H9 (cell line): ENCODE data around the gene KRT84. TPM values are rescaled to one million over a fixed set of nuclear protein-coding genes. Genes with fewer than 3 reads are reported as not detected.

Experiments used
- DNase-seq: peaks from one replicate; pipeline ENCODE4 v3.0.0-alpha.2; 2017
- H2AFZ ChIP-seq: one replicate; pipeline ENCODE4 v1.6.1; 2013; ENCODE audit warnings: mild to moderate bottlenecking, low read length, control low read depth, moderate library complexity
- H2AK5ac ChIP-seq: 2 replicates; pipeline ENCODE4 v1.6.1; 2013; ENCODE audit warnings: low read length, control low read depth, mixed read lengths; ENCODE audit not compliant: insufficient read length
- H2BK120ac ChIP-seq: one replicate; pipeline ENCODE4 v1.6.1; 2013; ENCODE audit warnings: low read depth, mild to moderate bottlenecking, low read length, control low read depth, inconsistent platforms; ENCODE audit not compliant: poor library complexity, severe bottlenecking
- H2BK12ac ChIP-seq: 2 replicates; pipeline ENCODE4 v1.6.1; 2013; ENCODE audit warnings: low read length, control low read depth, mixed read lengths, low read depth; ENCODE audit not compliant: insufficient read length
- H2BK15ac ChIP-seq: 2 replicates; pipeline ENCODE4 v1.6.1; 2013; ENCODE audit warnings: low read depth, low read length, control low read depth
- H2BK20ac ChIP-seq: one replicate; pipeline ENCODE4 v1.6.1; 2013; ENCODE audit warnings: low read depth, mild to moderate bottlenecking, low read length, control low read depth, inconsistent platforms; ENCODE audit not compliant: poor library complexity, severe bottlenecking
- H2BK5ac ChIP-seq: 2 replicates; pipeline ENCODE4 v1.6.1; 2013; ENCODE audit warnings: low read length, control low read depth, mixed read lengths; ENCODE audit not compliant: insufficient read length
- H3K14ac ChIP-seq: 2 replicates; pipeline ENCODE4 v1.6.1; 2013; ENCODE audit warnings: low read length, control low read depth; ENCODE audit not compliant: insufficient read depth
- H3K18ac ChIP-seq: 2 replicates; pipeline ENCODE4 v1.6.1; 2013; ENCODE audit warnings: low read depth, mild to moderate bottlenecking, mixed read lengths, low read length, control low read depth; ENCODE audit not compliant: insufficient read length
- H3K23ac ChIP-seq: 2 replicates; pipeline ENCODE4 v1.6.1; 2013; ENCODE audit warnings: low read length, control low read depth, mixed read lengths, low read depth; ENCODE audit not compliant: insufficient read length
- H3K23me2 ChIP-seq: 2 replicates; pipeline ENCODE4 v1.6.1; 2013; ENCODE audit warnings: low read depth, mild to moderate bottlenecking, mixed read lengths, low read length, control low read depth; ENCODE audit not compliant: insufficient read length, poor library complexity, severe bottlenecking
- H3K27ac ChIP-seq: 2 replicates; pipeline ENCODE4 v1.5.1; 2013; ENCODE audit warnings: low read length, control low read depth, mixed read lengths, low read depth; ENCODE audit not compliant: insufficient read length
- H3K27me3 ChIP-seq: 2 replicates; pipeline ENCODE4 v1.6.1; 2013; ENCODE audit warnings: low read length, control low read depth, inconsistent platforms; ENCODE audit not compliant: insufficient read depth
- H3K4ac ChIP-seq: 2 replicates; pipeline ENCODE4 v1.6.1; 2013; ENCODE audit warnings: low read depth, mild to moderate bottlenecking, control low read depth, inconsistent platforms, low read length, moderate library complexity
- H3K4me1 ChIP-seq: 2 replicates; pipeline ENCODE4 v1.6.1; 2013; ENCODE audit warnings: low read length, control low read depth, inconsistent platforms; ENCODE audit not compliant: insufficient read depth
- H3K4me2 ChIP-seq: 2 replicates; pipeline ENCODE4 v1.6.1; 2013; ENCODE audit warnings: low read length, control low read depth, mixed read lengths; ENCODE audit not compliant: insufficient read length, insufficient read depth
- H3K56ac ChIP-seq: 2 replicates; pipeline ENCODE4 v1.6.1; 2013; ENCODE audit warnings: low read depth, mild to moderate bottlenecking, mixed read lengths, low read length, control low read depth; ENCODE audit not compliant: insufficient read length
- H3K79me1 ChIP-seq: 2 replicates; pipeline ENCODE4 v1.6.1; 2013; ENCODE audit warnings: low read depth, mild to moderate bottlenecking, moderate library complexity, low read length, control low read depth, inconsistent platforms; ENCODE audit not compliant: insufficient read depth, poor library complexity, severe bottlenecking
- H3K79me2 ChIP-seq: 2 replicates; pipeline ENCODE4 v1.6.1; 2013; ENCODE audit warnings: low read length, control low read depth, inconsistent platforms; ENCODE audit not compliant: insufficient read depth
- H3K9ac ChIP-seq: 2 replicates; pipeline ENCODE4 v1.6.1; 2013; ENCODE audit warnings: low read length, control low read depth, mixed read lengths; ENCODE audit not compliant: insufficient read length; ENCODE audit errors: extremely low read depth
- H3K9me3 ChIP-seq: one replicate; pipeline ENCODE4 v1.6.1; 2013; ENCODE audit warnings: low read depth, low read length, inconsistent platforms; ENCODE audit not compliant: control insufficient read depth
- H3T11ph ChIP-seq: one replicate; pipeline ENCODE4 v1.6.1; 2013; ENCODE audit warnings: mild to moderate bottlenecking, low read length, control low read depth, inconsistent platforms
- H4K20me1 ChIP-seq: one replicate; pipeline ENCODE4 v1.6.1; 2013; ENCODE audit not compliant: control insufficient read depth, insufficient read length, insufficient read depth
- H4K5ac ChIP-seq: 2 replicates; pipeline ENCODE4 v1.6.1; 2013; ENCODE audit warnings: low read depth, mild to moderate bottlenecking, mixed read lengths, low read length, control low read depth; ENCODE audit not compliant: insufficient read length
- H4K8ac ChIP-seq: replicated peaks from 2 replicates; pipeline ENCODE4 v1.6.1; 2013; ENCODE audit warnings: low read length, control low read depth, mixed read lengths, low read depth; ENCODE audit not compliant: insufficient read length
- H4K91ac ChIP-seq: 2 replicates; pipeline ENCODE4 v1.6.1; 2013; ENCODE audit warnings: low read depth, mild to moderate bottlenecking, moderate library complexity, mixed read lengths, low read length, control low read depth; ENCODE audit not compliant: insufficient read length
- H3K27ac Mint-ChIP-seq, 3 experiments: 2 replicates in 2 of 3; 3 replicates in 1 of 3; pipeline ENCODE4 v1.8.0; 2020 to 2021; ENCODE audit warnings: mixed read lengths in 3 of 3, mild to moderate bottlenecking in 1 of 3, moderate library complexity in 1 of 3
- H3K27me3 Mint-ChIP-seq: 2 replicates; pipeline ENCODE4 v1.8.0; 2021; ENCODE audit warnings: low read depth, mild to moderate bottlenecking, moderate library complexity, mixed read lengths
- H3K36me3 Mint-ChIP-seq, 3 experiments: 2 replicates in 2 of 3; 3 replicates in 1 of 3; pipeline ENCODE4 v1.8.0; 2020 to 2021; ENCODE audit warnings: low read depth in 3 of 3, mixed read lengths in 3 of 3; ENCODE audit not compliant: insufficient read depth in 1 of 3
- H3K4me1 Mint-ChIP-seq, 2 experiments: 2 replicates each; pipeline ENCODE4 v1.8.0; 2020; ENCODE audit warnings: mixed read lengths in 2 of 2
- H3K4me3 Mint-ChIP-seq, 2 experiments: 2 replicates in 1 of 2; 3 replicates in 1 of 2; pipeline ENCODE4 v1.8.0; 2020 to 2021; ENCODE audit warnings: mild to moderate bottlenecking in 2 of 2, mixed read lengths in 2 of 2, moderate library complexity in 1 of 2
- H3K9me3 Mint-ChIP-seq, 2 experiments: 2 replicates in 1 of 2; 3 replicates in 1 of 2; pipeline ENCODE4 v1.8.0; 2020; ENCODE audit warnings: mild to moderate bottlenecking in 2 of 2, mixed read lengths in 2 of 2, moderate library complexity in 1 of 2
- WGBS: extraction: QIAGEN DNeasy Blood & Tissue Kit; methylation state at CpG from one replicate; pipeline ENCODE4 v1.1.7; 2013; ENCODE audit warnings: missing lambda C conversion rate, low lambda C conversion rate, mixed read lengths; ENCODE audit not compliant: insufficient read length; ENCODE audit errors: extremely low coverage; 5-methylcytosine and 5-hydroxymethylcytosine counted together
- total RNA-seq: library from RNA; stranded (reverse); gene quantifications from 2 replicates; pipeline ENCODE4 v1.2.1, GENCODE V29; 2021
- TF ChIP-seq, protein P1 (sequence below): fragments of 200-600 bp; sonication (generic); conservative IDR thresholded peaks from 3 replicates; pipeline ENCODE4 v1.8.0; 2021; ENCODE audit warnings: antibody characterized with exemption, mild to moderate bottlenecking

KRT84 gene
- total RNA-seq, 1 experiment from 2014 or later: not detected

GRCh38 chr12:52336641-52337040, 48.8 kb downstream of the KRT84 start:
- H3K18ac ChIP-seq: no peak overlapping the region
- Mint-ChIP-seq H3K4me1 (peaks cover 8 to 9% of the 10 kb centered on the region in 2 experiments), H3K4me3 (no peak overlapping the region), H3K27me3 (peaks cover 2% of the 10 kb centered on the region; the same call in 1 of the 2 replicates), H3K9me3 (no peaks in the 10 kb centered on the region), H3K36me3 (no peaks in the 10 kb centered on the region), H3K27ac (no peak overlapping the region)
- H2AFZ ChIP-seq: no peak overlapping the region
- no peak overlapping the region for H2BK12ac ChIP-seq
- no peak overlapping the region for H2AK5ac ChIP-seq
- no peak overlapping the region for H3K27ac ChIP-seq
- H2BK15ac ChIP-seq: no peak overlapping the region
- no peak overlapping the region for H4K5ac ChIP-seq
- H3K9ac ChIP-seq: no peak overlapping the region
- TF ChIP-seq, protein P1, sequence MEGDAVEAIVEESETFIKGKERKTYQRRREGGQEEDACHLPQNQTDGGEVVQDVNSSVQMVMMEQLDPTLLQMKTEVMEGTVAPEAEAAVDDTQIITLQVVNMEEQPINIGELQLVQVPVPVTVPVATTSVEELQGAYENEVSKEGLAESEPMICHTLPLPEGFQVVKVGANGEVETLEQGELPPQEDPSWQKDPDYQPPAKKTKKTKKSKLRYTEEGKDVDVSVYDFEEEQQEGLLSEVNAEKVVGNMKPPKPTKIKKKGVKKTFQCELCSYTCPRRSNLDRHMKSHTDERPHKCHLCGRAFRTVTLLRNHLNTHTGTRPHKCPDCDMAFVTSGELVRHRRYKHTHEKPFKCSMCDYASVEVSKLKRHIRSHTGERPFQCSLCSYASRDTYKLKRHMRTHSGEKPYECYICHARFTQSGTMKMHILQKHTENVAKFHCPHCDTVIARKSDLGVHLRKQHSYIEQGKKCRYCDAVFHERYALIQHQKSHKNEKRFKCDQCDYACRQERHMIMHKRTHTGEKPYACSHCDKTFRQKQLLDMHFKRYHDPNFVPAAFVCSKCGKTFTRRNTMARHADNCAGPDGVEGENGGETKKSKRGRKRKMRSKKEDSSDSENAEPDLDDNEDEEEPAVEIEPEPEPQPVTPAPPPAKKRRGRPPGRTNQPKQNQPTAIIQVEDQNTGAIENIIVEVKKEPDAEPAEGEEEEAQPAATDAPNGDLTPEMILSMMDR: no peak
- no peak overlapping the region for H3T11ph ChIP-seq
- H2BK120ac ChIP-seq: no peak overlapping the region
- H3K23me2 ChIP-seq: no peaks in the 10 kb centered on the region
- H2BK5ac ChIP-seq: no peak overlapping the region
- no peak overlapping the region for H3K23ac ChIP-seq
- H3K14ac ChIP-seq: no peak overlapping the region
- WGBS: no CpG with 5 or more reads among the region's 2 CpGs
- H3K27me3 ChIP-seq: no peaks in the 10 kb centered on the region
- no peak overlapping the region for H3K4me2 ChIP-seq
- no peaks in the 10 kb centered on the region for H3K4me1 ChIP-seq
- no peak overlapping the region for H3K4ac ChIP-seq
- no peaks in the 10 kb centered on the region for H3K9me3 ChIP-seq
- no peak overlapping the region for H2BK20ac ChIP-seq
- no peaks in the 10 kb centered on the region for H3K79me1 ChIP-seq
- no peak overlapping the region for H4K8ac ChIP-seq
- H3K56ac ChIP-seq: no peak overlapping the region
- H4K91ac ChIP-seq: no peak overlapping the region
- no peaks in the 10 kb centered on the region for H4K20me1 ChIP-seq
- H3K79me2 ChIP-seq: no peaks in the 10 kb centered on the region
- no peak for DNase-seq
